ENCODE results near the gene TES.

TES gene

DNA sequence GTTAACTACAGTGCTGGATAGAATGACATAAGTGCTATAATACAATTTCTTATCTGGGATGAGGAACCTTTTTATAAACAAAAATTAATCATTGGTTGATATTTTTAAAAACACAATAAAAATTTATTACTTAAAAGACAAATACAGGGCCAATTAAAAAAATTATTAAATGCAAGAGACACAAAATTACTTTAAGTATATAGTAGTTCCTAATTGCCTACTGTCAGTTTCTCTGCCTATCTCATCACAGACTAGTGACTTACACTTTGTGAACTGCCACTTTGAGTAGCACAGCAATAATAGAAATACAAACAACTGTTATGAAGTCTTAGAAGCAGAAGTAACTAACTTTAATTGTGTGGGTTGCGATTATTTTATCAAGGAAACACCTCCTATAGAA, 8.4 kb downstream of the TES start:
- Histone ChIP-seq H3K27me3 (replicated peaks) (no peaks in the 10 kb centered on the region), H3K27ac (peak overlapping the region; percentile 69), H3K36me3 (replicated peaks) (no peaks in the 10 kb centered on the region), H3K4me3 (ENCODE audit: low read depth, low read length) (no peak overlapping the region)
- TF ChIP-seq, protein P1, sequence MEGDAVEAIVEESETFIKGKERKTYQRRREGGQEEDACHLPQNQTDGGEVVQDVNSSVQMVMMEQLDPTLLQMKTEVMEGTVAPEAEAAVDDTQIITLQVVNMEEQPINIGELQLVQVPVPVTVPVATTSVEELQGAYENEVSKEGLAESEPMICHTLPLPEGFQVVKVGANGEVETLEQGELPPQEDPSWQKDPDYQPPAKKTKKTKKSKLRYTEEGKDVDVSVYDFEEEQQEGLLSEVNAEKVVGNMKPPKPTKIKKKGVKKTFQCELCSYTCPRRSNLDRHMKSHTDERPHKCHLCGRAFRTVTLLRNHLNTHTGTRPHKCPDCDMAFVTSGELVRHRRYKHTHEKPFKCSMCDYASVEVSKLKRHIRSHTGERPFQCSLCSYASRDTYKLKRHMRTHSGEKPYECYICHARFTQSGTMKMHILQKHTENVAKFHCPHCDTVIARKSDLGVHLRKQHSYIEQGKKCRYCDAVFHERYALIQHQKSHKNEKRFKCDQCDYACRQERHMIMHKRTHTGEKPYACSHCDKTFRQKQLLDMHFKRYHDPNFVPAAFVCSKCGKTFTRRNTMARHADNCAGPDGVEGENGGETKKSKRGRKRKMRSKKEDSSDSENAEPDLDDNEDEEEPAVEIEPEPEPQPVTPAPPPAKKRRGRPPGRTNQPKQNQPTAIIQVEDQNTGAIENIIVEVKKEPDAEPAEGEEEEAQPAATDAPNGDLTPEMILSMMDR (IDR thresholded peaks at IDR 0.05; ENCODE audit: low read depth, low read length, missing control alignments), result no peak
- in situ Hi-C loops (cut with HindIII; ENCODE audit: low pct_ligation_motif_present, low sequenced_read_pairs), result no loop called here
- DNase-seq, result no peak

- in situ Hi-C loops (cut with HindIII; ENCODE audit: low pct_ligation_motif_present, low sequenced_read_pairs), result no loop called here
- TF ChIP-seq, protein P1 (IDR thresholded peaks at IDR 0.05; ENCODE audit: low read depth, low read length, missing control alignments), result no peak
- Histone ChIP-seq H3K27me3 (replicated peaks) (no peaks in the 10 kb centered on the region), H3K4me3 (ENCODE audit: low read depth, low read length) (no peak overlapping the region), H3K27ac (peak overlapping the region; percentile 69), H3K36me3 (replicated peaks) (no peaks in the 10 kb centered on the region)
- no peak for DNase-seq
These were observed 8.9 kb downstream of the TES start for GRCh38 chr7:116219288-116219687.

DNA sequence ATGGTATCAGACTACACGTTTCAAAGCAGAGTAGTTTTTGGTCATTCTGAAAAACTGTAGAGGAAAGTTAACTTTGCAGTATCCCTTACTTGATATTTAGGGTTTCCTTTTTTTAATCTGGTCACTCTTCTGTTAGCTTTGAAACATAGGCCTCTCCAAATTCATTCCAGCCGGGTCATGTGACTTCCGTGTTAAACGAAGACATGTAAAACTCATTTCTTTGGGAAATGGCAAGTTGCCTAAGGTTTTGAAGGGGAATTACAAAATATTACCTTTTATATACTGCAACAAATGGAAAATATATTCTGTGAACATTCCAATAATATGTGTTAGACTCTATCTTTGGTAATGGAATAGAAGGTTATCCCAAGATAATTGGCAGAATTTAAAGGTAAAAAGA, 9.5 kb downstream of the TES start:
- Histone ChIP-seq H3K36me3 (replicated peaks) (no peaks in the 10 kb centered on the region), H3K4me3 (ENCODE audit: low read depth, low read length) (no peak overlapping the region), H3K27ac (no peak overlapping the region), H3K27me3 (replicated peaks) (no peaks in the 10 kb centered on the region)
- in situ Hi-C loops (cut with HindIII; ENCODE audit: low pct_ligation_motif_present, low sequenced_read_pairs), result no loop called here
- TF ChIP-seq, protein P1 (IDR thresholded peaks at IDR 0.05; ENCODE audit: low read depth, low read length, missing control alignments), result no peak
- DNase-seq, result no peak

GRCh38 chr7:116222501-116222900, 12.2 kb downstream of the TES start:
- H3K27ac ChIP-seq, result no peak overlapping the region
- no peak for DNase-seq
- in situ Hi-C loops (cut with HindIII; ENCODE audit: low pct_ligation_motif_present, low sequenced_read_pairs), result no loop called here
- no peaks in the 10 kb centered on the region for H3K36me3 ChIP-seq (replicated peaks)
- H3K27me3 ChIP-seq (replicated peaks), result no peaks in the 10 kb centered on the region
- TF ChIP-seq, protein P1 (IDR thresholded peaks at IDR 0.05; ENCODE audit: low read depth, low read length, missing control alignments), result no peak
- H3K4me3 ChIP-seq (ENCODE audit: low read depth, low read length), result no peak overlapping the region

GRCh38 chr7:116223588-116223987, 13.2 kb downstream of the TES start:
- Histone ChIP-seq H3K36me3 (replicated peaks) (no peaks in the 10 kb centered on the region), H3K27me3 (replicated peaks) (no peaks in the 10 kb centered on the region), H3K27ac (peak overlapping the region; percentile 49), H3K4me3 (ENCODE audit: low read depth, low read length) (no peak overlapping the region)
- TF ChIP-seq, protein P1 (IDR thresholded peaks at IDR 0.05; ENCODE audit: low read depth, low read length, missing control alignments), result no peak
- no peak for DNase-seq
- in situ Hi-C loops (cut with HindIII; ENCODE audit: low pct_ligation_motif_present, low sequenced_read_pairs), result no loop called here

DNA sequence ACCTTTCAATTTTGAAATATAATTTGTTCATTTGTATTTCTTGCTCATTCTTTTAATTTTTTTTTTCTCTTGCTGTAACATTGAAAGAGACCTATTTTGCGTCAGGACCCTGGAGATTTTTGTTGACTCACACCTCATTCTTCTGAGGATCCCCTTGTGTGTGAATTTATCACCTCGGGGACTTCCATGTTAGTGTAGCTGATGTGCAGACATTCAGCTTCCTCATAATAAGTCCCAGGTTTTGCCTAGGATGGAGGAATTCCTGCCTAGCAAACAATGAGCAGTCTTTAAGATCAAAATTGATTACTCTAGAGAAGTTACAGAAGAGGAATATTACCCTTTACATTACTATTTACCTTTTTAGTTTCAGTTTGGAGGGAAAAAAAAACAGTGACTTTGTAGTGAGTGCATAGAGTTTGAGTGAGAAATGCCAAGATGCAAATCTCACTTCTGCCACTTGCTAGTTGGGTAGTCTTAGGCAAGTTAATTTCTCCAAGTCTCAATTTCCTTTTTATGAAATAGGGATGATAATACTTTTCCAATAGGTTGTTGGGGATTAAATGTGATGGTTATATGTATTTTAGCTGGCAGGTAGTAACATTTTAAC, 14.3 kb downstream of the TES start:
- Histone ChIP-seq H3K27me3 (replicated peaks) (no peaks in the 10 kb centered on the region), H3K36me3 (replicated peaks) (no peaks in the 10 kb centered on the region), H3K4me3 (ENCODE audit: low read depth, low read length) (no peak overlapping the region), H3K27ac (peak overlapping the region; percentile 49)
- TF ChIP-seq, protein P1 (IDR thresholded peaks at IDR 0.05; ENCODE audit: low read depth, low read length, missing control alignments), result no peak
- peak; percentile 50 for DNase-seq
- in situ Hi-C loops (cut with HindIII; ENCODE audit: low pct_ligation_motif_present, low sequenced_read_pairs), result no loop called here

Data from brain microvascular endothelial cell (primary cell).